GM19452 (cell line): ENCODE measurements around the gene RAD9B.
"Not testable (repeated sequence)": the region's sequence is repeated elsewhere in the genome, so short reads cannot be mapped to it uniquely, and the experiment has no call there.

ENCODE experiments used
- ATAC-seq: cut with Tn5 transposase; IDR thresholded peaks from one replicate; pipeline ENCODE4 v1.9.1; 2021; ENCODE audit not compliant: unreplicated experiment

The RAD9B gene

GRCh38 chr12:110501752-110502738, at the start of gene RAD9B, which contains the start of gene VPS29:
Gene RAD9B, plus strand, starts transcription at chr12:110502331. Its CDS starts 7 bp downstream, at chr12:110502338.
Gene VPS29, minus strand, starts transcription at chr12:110502111. Its CDS starts 60 bp downstream, at chr12:110502051.
- ATAC-seq = peak; percentile 83

- ATAC-seq = no peak
These were observed 48.4 kb upstream of the RAD9B start for GRCh38 chr12:110453569-110454296.

DNA sequence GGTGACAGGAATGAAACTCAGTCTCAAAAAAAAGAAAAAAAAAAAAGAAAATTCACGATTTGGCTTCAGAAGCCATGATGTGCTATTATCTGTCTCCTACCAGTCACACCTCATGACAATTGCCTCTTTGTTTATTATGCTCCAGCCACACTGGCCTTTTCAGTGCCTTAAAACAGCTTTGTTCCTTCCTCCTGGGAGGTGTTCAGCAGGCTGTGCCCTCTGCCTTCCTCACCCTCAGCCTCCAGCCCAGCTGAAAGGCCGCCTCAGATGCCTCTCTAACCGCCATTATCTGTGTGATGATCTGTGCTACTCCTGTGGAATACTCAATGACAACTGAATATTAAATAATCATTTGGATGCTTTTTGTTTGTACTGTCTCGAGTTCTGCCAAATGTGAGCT, 43.4 kb upstream of the RAD9B start:
- no peak for ATAC-seq

GRCh38 chr12:110461189-110461588, 40.9 kb upstream of the RAD9B start:
- ATAC-seq = not testable (repeated sequence)

GRCh38 chr12:110465024-110465423, 37.1 kb upstream of the RAD9B start:
- ATAC-seq = no peak

- not testable (repeated sequence) for ATAC-seq
These were observed 36.4 kb upstream of the RAD9B start for GRCh38 chr12:110465765-110466164.

GRCh38 chr12:110466791-110467190, 35.3 kb upstream of the RAD9B start:
- no peak for ATAC-seq

DNA sequence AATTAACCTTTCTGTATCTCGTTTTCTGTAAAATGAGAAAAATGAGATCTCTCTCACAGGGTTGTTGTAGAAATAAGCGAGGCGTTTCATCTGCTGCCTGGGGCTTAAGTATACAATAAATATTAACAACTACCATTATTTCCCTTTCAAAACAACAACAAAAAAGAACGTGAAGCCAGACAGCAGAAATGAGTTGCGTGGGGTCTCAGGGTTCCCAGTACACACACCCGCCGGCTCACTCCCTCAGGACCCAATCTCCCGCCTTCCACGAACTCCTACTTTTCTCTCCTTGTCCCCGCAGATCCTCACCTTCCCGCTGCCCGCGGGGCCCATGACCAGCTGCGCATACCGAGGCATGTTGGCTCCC, 34.3 kb upstream of the RAD9B start:
- no peak for ATAC-seq

DNA sequence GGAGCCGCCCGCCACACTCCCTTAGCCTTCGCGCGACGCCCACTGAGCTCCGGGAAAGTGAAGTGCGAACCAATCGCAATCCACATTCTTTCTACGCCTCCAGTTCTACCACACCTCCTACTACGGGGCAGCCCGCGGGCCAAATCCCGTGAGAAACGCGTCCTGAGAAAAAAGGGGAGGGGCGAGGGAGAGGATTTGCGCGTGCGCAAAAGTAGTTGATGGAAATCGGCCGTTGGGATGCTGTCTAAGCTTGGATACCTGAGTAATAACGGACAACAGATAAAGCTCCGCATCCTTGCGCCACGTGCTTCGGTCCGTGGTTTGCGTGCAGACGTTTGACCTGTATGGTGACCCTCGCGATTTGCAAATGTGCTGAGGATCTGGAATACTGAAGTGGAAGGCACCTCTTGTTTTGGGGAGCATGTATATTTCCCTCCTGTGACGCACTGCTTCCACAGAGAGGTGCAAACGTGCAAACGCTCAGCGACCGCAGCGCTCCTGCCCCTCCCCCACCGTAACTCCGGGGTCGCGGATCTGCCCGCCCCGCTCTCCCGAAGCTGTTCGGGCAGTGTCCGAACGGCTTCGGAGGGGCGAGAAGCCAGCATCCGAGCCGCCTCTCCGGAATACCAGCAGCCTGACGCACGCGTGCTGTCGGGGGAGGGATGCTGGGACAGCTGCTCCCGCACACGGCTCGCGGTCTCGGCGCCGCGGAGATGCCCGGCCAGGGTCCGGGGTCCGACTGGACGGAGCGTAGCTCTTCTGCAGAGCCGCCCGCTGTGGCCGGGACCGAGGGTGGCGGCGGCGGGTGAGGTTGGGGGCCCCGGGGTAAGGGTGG, 33.7 kb upstream of the RAD9B start, which contains the start of the genes FAM216A and GPN3:
FAM216A (plus strand) TSS at position 632 of the 835 bp plus-strand sequence; CDS start at position 663, 31 bp downstream.
GPN3 (minus strand) TSS at position 44 of the 835 bp plus-strand sequence. CDS start 54 bp downstream, outside the sequence.
- ATAC-seq = peak; percentile 66

DNA sequence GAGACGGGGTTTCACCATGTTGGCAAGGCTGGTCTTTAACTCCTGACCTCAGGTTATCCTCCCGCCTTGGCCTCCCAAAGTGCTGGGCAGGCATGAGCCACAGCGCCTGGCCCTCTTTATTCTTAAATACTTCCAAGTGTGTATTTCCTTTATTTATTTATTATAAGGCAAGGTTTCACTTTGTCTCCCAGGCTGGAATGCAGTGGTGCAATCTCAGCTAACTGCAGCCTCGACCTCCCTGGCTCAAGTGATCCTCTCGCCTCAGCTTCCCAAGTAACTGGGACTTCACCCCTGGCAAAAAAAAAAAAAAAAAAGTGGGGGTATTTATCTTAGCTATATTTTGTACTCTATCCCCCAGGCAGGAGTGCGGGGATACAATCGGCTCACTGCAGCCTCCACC, 26.7 kb upstream of the RAD9B start:
- ATAC-seq = no peak

- no peak for ATAC-seq
These were observed 3.0 kb upstream of the RAD9B start for GRCh38 chr12:110498984-110499706.

- peak; percentile 7 for ATAC-seq
These were observed 756 bp upstream of the RAD9B start for GRCh38 chr12:110501399-110501751.

- ATAC-seq = no peak
These were observed 1.3 kb downstream of the RAD9B start for GRCh38 chr12:110503432-110503831.

GRCh38 chr12:110505332-110505731, 3.2 kb downstream of the RAD9B start:
- no peak for ATAC-seq

DNA sequence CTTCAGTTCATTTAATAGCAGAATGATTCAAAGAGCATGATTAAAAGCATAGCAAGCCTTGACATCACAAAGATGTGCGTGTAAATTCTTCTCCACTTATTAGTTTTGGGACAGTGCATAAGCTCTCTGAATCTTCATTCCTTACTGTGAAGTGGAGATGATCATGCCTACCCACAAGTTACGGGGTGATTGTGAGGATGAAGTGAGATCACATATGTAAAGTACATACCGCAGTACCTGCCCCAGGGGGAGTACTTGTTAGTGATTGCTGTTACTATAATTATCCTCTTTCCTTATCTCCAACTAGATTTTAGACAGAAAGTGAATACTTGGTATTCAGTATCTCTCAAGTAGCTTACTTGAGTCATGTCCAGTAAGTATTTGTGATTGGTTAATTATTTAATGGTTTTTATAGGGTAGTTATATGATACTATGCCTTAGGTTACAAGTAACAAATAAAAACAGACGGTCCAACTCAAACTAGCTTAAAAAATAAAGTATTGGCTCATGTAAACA, 6.0 kb downstream of the RAD9B start:
- ATAC-seq = no peak

GRCh38 chr12:110513842-110514241, 11.7 kb downstream of the RAD9B start:
- ATAC-seq = no peak

DNA sequence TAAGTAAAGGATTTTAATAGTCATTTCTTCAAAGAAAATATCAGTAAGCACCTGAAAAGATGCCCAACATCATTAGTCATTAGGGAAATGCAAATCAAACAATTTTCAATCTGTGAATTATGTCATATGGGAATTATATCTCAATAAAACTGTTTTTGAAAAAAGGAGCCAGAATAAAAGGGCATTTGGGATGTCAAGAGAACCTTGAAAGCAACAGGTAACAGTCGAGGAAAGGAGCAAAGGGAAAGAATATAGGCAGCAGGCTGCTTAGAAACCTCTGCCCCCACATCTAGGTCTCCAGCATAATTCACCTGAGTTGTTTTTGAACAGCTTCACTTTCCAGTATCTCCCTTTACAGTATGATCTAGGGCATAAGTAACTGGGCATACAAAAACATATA, 12.2 kb downstream of the RAD9B start:
- no peak for ATAC-seq

DNA sequence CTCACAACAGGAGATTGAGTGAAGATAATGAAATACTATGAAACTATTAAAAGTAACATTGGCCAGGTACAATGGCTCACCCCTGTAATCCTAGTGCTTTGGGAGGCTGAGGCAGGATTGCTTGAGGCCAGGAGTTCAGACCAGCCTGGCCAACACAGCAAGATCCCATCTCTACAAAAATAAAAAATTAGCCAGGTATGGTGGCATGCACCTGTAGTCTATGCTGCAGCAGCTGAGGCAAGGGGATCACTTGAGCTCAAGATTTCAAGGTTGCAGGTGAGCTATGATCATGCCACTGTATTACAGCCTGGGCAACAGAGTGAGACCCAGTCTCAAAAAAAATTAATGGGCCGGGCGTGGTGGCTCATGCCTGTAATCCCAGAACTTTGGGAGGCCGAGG, 14.9 kb downstream of the RAD9B start:
- no peak for ATAC-seq

DNA sequence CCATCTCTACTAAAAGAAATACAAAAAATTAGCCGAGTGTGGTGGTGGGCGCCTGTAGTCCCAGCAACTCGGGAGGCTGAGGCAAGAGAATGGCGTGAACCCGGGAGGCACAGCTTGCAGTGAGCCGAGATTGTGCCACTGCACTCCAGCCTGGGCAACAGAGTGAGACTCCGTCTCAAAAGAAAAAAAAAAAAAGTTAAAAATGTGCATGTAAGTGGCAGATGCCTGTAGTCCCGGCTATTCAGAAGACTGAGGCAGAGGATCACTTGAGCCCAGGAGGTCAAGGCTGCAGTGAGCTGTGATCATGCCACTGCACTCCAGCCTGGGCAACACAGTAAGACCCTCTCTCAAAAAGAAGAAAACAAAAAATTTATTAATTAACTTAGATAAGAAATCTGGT, 15.9 kb downstream of the RAD9B start:
- ATAC-seq = not testable (repeated sequence)
